Hepatocyte (in vitro differentiated cells): ENCODE data around the gene PACSIN3.

Experiments used
- CTCF ChIP-seq: fragments of 200-600 bp; sonication (generic); IDR thresholded peaks from 2 replicates; pipeline ENCODE4 v1.5.1; 2016; ENCODE audit warnings: antibody characterized with exemption, mild to moderate bottlenecking; ENCODE audit not compliant: poor library complexity
- EZH2 ChIP-seq: fragments of 200-600 bp; sonication (generic); IDR thresholded peaks from 2 replicates; pipeline ENCODE4 v1.6.1; 2016; ENCODE audit warnings: antibody characterized with exemption, mild to moderate bottlenecking, borderline replicate concordance
- EZH2phosphoT487 ChIP-seq: fragments of 200-600 bp; sonication (generic); IDR thresholded peaks from one replicate; pipeline ENCODE4 v1.6.1; 2018; ENCODE audit warnings: antibody characterized with exemption, mild to moderate bottlenecking, low read depth, moderate library complexity; ENCODE audit not compliant: unreplicated experiment, severe bottlenecking

- TF ChIP-seq CTCF = no peak
- no peak for TF ChIP-seq EZH2phosphoT487
- no peak for TF ChIP-seq EZH2
Measured at GRCh38 chr11:47234669-47235100, 48.5 kb upstream of the PACSIN3 start.
